GM21825 (cell line): ENCODE results near the gene ZNF274.
A peak's percentile ranks its signal among the peaks of the same experiment; 100 is the strongest.
"Not testable (repeated sequence)": the region's sequence is repeated elsewhere in the genome, so short reads cannot be mapped to it uniquely, and the experiment has no call there.

Source experiments
- ATAC-seq: cut with Tn5 transposase; IDR thresholded peaks from one replicate; pipeline ENCODE4 v1.9.1; 2021; ENCODE audit warnings: mild to moderate bottlenecking, moderate library complexity; ENCODE audit not compliant: unreplicated experiment

ZNF274 gene

GRCh38 chr19:58212336-58213074 is 29.6 kb downstream of the ZNF274 start:
- ATAC-seq, result no peak

GRCh38 chr19:58213075-58213369 is 30.2 kb downstream of the ZNF274 start:
- ATAC-seq, result no peak

- ATAC-seq, result no peak
These were observed 34.2 kb downstream of the ZNF274 start for GRCh38 chr19:58217069-58217481.

GRCh38 chr19:58217607-58218391 is 34.9 kb downstream of the ZNF274 start:
- ATAC-seq, result no peak

- ATAC-seq, result no peak
These were observed 36.0 kb downstream of the ZNF274 start for GRCh38 chr19:58218899-58219298.

- ATAC-seq, result peak; percentile 9
These were observed 45.2 kb downstream of the ZNF274 start for GRCh38 chr19:58227964-58228584.

- ATAC-seq, result peak; percentile 92
These were observed 45.9 kb downstream of the ZNF274 start, which contains the start of gene ZNF544 for GRCh38 chr19:58228585-58229254. Gene ZNF544 (plus strand): TSS chr19:58228914. CDS start chr19:58244024, 15,110 bp downstream.

- no peak for ATAC-seq
These were observed 46.4 kb downstream of the ZNF274 start for GRCh38 chr19:58229255-58229639.

- no peak for ATAC-seq
These were observed 54.5 kb downstream of the ZNF274 start for GRCh38 chr19:58237324-58237723.

GRCh38 chr19:58243351-58243750 is 60.5 kb downstream of the ZNF274 start:
- no peak for ATAC-seq

GRCh38 chr19:58248886-58249285 is 66.0 kb downstream of the ZNF274 start:
- ATAC-seq, result no peak

GRCh38 chr19:58252102-58252685 is 69.3 kb downstream of the ZNF274 start:
- ATAC-seq, result no peak

GRCh38 chr19:58258259-58258658 is 75.4 kb downstream of the ZNF274 start:
- not testable (repeated sequence) for ATAC-seq

GRCh38 chr19:58261600-58261967 is 78.7 kb downstream of the ZNF274 start:
- no peak for ATAC-seq

- ATAC-seq, result no peak
These were observed 79.4 kb downstream of the ZNF274 start for GRCh38 chr19:58261968-58262921.

- no peak for ATAC-seq
These were observed 80.0 kb downstream of the ZNF274 start for GRCh38 chr19:58262922-58263296.
